GM21528 (cell line): Measurements from ENCODE around the gene VIT.

Source experiments
- ATAC-seq: cut with Tn5 transposase; IDR thresholded peaks from one replicate; pipeline ENCODE4 v1.9.1; 2021; ENCODE audit warnings: mild to moderate bottlenecking, moderate library complexity; ENCODE audit not compliant: unreplicated experiment, low FRiP score

The VIT gene

GRCh38 chr2:36706021-36706876, 9.7 kb downstream of the VIT start:
- ATAC-seq = no peak

GRCh38 chr2:36707050-36707449, 10.5 kb downstream of the VIT start:
- ATAC-seq = no peak

GRCh38 chr2:36708041-36708741, 11.7 kb downstream of the VIT start:
- ATAC-seq = no peak

GRCh38 chr2:36710858-36711515, 14.5 kb downstream of the VIT start:
- no peak for ATAC-seq

- ATAC-seq = no peak
These were observed 15.3 kb downstream of the VIT start for GRCh38 chr2:36711741-36712314.

- ATAC-seq = no peak
These were observed 16.8 kb downstream of the VIT start for GRCh38 chr2:36713310-36713709.

- no peak for ATAC-seq
These were observed 19.6 kb downstream of the VIT start for GRCh38 chr2:36716111-36716510.

- no peak for ATAC-seq
These were observed 21.2 kb downstream of the VIT start for GRCh38 chr2:36717603-36718266.

GRCh38 chr2:36727550-36727949, 31.0 kb downstream of the VIT start:
- ATAC-seq = no peak

GRCh38 chr2:36729067-36729466, 32.6 kb downstream of the VIT start:
- ATAC-seq = no peak

GRCh38 chr2:36731941-36732672, 35.6 kb downstream of the VIT start:
- no peak for ATAC-seq

- no peak for ATAC-seq
These were observed 36.1 kb downstream of the VIT start for GRCh38 chr2:36732673-36733036.

GRCh38 chr2:36733215-36733614, 36.7 kb downstream of the VIT start:
- ATAC-seq = no peak

- ATAC-seq = no peak
These were observed 37.8 kb downstream of the VIT start for GRCh38 chr2:36734304-36734703.

- ATAC-seq = no peak
These were observed 40.7 kb downstream of the VIT start for GRCh38 chr2:36737131-36737750.

GRCh38 chr2:36740061-36740460, 43.6 kb downstream of the VIT start:
- no peak for ATAC-seq

GRCh38 chr2:36741188-36741837, 44.8 kb downstream of the VIT start:
- ATAC-seq = no peak

- ATAC-seq = no peak
These were observed 47.4 kb downstream of the VIT start for GRCh38 chr2:36743954-36744353.

- ATAC-seq = no peak
These were observed 51.7 kb downstream of the VIT start for GRCh38 chr2:36748166-36748565.
